ENCODE measurements around the gene MORC1.

DNA sequence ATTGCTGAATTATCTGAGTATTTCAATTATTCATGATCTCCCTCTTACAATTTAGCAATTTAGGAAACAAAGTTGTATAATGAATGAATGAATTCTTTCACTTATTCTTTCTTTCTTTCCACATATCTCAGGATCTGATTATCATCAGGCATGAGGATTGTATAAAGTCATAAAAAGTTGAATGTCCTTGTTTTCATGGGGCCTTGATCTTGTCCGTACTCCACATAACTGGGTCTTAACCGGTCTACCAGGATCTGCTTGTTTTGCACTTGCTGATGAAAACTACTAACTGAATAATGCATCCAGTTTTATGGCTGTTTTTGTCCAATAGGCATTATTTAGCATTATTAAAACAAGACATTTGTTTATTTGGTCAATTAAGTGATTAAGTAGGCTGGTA is 31.1 kb upstream of the MORC1 start:
- TF ChIP-seq, protein P1, sequence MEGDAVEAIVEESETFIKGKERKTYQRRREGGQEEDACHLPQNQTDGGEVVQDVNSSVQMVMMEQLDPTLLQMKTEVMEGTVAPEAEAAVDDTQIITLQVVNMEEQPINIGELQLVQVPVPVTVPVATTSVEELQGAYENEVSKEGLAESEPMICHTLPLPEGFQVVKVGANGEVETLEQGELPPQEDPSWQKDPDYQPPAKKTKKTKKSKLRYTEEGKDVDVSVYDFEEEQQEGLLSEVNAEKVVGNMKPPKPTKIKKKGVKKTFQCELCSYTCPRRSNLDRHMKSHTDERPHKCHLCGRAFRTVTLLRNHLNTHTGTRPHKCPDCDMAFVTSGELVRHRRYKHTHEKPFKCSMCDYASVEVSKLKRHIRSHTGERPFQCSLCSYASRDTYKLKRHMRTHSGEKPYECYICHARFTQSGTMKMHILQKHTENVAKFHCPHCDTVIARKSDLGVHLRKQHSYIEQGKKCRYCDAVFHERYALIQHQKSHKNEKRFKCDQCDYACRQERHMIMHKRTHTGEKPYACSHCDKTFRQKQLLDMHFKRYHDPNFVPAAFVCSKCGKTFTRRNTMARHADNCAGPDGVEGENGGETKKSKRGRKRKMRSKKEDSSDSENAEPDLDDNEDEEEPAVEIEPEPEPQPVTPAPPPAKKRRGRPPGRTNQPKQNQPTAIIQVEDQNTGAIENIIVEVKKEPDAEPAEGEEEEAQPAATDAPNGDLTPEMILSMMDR (IDR thresholded peaks at IDR 0.05): no peak
- no peak for TF ChIP-seq ZFX (IDR thresholded peaks at IDR 0.05; ENCODE audit: borderline replicate concordance)

Data from 22Rv1 (cell line).